HG02852 (cell line): ENCODE data around the gene NMRK2.
"Not testable (repeated sequence)": the region's sequence is repeated elsewhere in the genome, so short reads cannot be mapped to it uniquely, and the experiment has no call there.

ENCODE experiments used
- ATAC-seq: cut with Tn5 transposase; IDR thresholded peaks from one replicate; pipeline ENCODE4 v1.9.1; 2021; ENCODE audit warnings: mild to moderate bottlenecking, moderate library complexity; ENCODE audit not compliant: unreplicated experiment

Gene NMRK2

GRCh38 chr19:3936506-3937442, 3.9 kb downstream of the NMRK2 start:
- no peak for ATAC-seq

GRCh38 chr19:3938300-3938950, 5.6 kb downstream of the NMRK2 start:
- not testable (repeated sequence) for ATAC-seq

- ATAC-seq: no peak
Measured at GRCh38 chr19:3942790-3943409, 10.0 kb downstream of the NMRK2 start.

DNA sequence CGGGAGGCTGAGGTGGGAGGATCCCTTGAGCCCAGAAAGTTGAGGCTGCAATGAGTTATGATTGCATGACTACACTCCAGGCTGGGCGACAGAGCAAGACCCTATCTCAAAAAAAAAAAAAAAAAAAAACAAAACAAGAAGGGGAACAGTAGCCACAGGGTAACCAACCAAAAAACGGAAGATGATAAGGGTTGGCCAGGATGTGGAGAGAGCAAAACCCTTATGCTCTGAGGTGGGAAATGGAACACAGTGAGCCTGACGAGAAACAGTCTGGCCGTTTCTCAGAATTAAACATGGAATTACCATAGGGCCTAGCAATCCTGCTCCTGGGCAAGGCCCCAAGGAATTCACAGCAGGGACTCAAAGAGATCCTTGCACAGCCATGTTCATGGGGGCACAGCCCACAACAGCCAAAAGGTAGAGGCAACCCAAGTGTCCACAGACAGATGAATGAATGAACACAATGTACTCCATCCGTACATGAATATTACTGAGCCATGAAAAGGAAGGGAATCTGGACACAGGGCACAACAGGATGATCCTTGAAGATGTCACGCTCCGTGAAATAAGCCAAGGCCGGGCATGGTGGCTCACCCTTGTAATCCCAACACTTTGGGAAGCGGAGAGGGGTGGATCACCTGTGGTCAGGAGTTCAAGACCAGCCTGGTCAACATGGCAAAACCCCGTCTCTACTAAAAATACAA, 11.3 kb downstream of the NMRK2 start:
- no peak for ATAC-seq

DNA sequence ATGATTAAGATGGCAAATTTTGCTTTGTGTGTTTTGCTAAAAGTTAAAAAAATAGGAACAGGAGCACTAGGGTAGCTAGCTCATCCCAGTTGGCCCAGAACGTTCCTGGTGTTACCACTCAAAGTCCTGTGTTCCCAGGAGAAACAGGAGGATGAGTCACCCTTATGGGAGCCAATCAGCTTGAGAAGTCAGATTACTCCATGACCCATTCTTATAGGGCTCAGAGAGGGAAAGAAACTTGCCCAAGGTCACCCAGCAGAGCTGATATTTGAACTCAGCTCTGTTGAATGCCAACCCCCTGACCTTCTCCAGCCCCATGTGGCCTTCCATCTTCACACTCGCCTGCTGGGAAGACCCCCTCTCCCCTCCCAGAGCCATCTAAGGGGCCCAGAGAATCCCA, 13.0 kb downstream of the NMRK2 start:
- ATAC-seq: no peak

DNA sequence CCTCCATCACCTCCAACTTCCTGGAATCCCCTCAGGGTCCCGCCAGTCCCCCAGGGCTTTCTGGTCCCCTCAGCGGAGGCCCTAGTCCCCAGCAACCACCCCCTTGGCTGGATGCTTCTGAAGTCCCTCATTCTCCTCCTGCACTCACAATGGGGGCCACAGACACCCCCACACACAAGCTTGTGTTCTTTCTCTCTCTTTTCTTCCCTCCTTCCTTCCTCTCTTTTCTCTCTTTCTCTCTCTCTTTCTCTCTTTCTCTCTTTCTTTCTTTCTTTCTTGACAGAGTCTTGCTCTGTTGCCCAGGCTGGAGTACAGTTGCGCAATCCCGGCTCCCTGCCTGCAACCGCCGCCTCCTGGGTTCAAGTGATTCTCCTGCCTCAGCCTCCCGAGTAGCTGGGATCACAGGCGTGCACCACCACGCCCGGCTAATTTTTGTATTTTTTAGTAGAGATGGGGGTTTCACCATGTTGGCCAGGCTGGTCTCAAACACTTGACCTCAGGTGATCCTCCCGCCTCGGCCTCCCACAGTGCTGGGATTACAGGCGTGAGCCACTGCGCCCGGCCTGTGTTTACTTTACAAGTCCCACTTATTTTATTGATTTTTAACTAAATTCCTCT, 14.6 kb downstream of the NMRK2 start:
- ATAC-seq: not testable (repeated sequence)

DNA sequence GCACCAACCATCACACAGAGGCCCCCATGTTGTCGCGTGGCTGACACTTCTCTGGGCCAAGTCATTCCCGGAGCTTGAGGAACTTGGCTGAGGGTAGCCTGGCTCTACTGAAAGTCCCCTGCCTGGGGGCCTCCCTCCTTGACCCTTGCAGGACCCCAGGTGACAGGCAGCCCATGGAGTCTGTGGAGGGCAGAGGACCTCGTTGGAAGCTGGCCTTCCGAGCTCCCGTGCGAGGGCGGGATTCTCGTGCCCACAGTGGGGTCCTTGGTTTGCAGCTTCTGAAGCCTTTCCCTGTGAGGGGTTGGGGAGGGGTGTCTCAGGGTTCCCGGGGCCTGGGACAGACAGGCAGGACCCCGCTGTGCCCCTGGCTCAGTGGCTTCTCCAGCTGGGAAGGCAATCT, 16.4 kb downstream of the NMRK2 start:
- ATAC-seq: no peak

DNA sequence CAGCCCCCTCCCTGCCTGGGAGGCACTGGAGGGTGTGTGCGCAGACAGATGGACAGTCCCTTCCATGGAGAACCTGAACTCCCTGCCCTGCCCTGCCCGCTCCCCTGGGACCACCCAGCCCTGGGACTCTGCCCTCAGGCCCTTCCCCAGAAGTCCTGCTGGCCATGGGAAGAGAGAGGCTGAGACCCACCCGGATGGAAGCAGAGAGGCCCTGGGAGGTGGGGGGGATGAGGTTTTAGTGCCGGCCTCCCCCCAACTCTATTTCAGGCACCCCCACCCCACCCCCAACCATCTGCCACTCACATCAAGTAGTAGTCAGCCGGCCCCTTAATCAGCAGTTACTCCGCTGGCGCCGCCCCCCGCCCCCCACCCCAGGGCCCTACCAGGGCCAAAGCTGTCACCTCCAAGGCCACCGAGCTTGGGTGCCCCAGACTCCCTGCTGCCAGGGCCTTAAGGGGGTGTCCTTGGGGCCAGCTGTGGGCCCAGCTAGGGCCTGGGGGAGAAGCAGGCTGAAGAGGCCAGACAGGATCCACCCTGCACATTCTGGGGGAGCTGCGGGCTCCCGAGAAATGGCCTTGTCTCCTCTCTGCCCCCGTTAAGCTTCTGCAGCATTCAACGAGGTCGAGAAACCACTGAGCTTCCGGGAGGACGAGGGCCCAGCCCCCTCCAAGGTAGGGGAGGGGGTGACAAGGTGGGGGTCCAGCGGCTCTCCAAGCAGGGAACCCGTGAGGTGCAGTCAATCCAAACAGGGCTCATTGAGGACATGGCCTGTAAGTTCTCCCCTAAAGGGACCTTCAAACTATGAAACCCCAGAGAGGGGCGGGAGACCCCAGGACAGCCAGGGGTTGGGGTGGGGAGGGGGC, 17.4 kb downstream of the NMRK2 start:
- ATAC-seq: no peak

DNA sequence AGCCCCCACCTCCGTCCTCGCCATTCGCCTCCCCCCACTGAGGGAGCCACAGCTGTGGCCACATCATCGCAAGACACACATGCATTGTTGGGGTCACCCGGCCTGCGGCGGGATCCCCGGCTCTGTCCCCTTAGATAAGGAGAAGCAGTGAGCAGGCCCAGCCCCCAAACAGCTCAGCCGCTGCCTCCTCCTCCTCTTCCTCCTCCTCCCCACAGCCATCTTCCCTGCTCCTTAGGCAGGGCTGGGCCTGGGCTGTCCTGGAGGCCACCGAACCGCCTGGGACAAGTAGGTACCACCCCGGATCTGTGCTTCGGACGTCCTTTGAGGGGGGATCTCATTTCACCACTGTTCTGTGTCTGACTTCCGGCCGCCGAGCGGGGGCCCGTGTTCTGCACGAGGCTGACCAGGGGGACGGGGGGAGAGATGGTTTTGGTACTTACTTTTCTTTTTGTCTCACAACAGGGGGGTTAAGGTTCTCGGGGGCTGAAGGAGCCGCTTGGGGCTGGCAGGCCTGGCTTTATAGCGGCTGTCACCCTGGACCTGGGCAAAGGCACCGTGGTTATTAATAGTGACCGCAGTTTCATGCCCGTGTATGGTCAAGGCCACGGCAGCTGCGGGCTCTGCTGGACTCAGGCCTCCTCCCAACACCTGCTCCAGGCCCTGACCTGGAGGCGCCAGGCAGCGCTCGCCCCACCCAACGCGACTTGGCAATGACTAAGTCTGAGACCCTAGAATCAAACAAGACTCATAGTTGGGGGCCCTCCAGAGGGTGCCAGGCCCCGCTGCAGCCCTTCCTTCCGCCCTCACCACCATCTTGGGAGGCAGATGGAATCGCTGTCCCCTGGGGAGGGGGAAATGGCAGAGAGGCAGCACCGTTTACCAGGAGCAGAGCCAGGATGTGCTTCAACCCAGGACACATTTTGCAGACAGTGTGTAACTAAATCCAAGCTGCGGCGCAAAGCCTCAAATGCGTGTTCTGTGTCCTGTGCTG, 18.3 kb downstream of the NMRK2 start:
- no peak for ATAC-seq

- not testable (repeated sequence) for ATAC-seq
Measured at GRCh38 chr19:3952755-3953276, 19.9 kb downstream of the NMRK2 start.

- ATAC-seq: no peak
Measured at GRCh38 chr19:3954107-3954506, 21.2 kb downstream of the NMRK2 start.

DNA sequence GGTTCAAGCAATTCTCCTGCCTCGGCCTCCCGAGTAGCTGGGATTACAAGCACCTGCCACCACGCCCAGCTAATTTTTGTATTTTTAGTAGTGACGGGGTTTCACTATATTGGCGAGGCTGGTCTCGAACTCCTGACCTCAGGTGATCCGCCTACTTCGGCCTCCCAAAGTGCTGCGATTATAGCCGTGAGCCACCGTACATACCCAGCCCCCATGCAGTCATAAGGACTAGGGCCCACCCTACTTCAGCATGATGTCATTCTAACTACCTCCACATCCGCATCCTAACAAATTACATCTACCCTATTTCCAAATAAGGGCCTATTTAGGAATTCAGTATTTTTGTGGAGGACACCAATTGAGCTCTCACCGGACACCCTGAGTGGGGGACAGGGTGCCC, 22.4 kb downstream of the NMRK2 start:
- ATAC-seq: not testable (repeated sequence)

DNA sequence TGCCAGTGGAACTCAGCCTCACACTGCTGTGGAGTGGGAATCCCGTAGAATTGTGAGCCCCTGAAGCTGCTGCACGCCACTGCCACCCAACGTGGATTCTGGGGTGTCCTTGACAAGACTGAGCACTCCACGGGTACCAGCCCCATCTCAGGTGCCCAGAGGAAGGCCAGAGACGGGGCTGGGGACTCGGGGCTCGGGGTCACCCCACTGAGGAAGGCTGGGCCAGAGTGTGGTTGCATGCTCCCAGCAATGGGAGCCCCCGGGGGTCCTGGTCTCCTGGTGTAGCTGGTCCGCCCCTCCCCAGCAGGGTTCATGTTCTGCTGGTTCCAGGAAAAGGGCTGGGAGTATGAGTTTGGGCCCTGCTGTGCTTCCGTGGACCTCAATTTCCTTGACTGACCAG, 22.8 kb downstream of the NMRK2 start:
- no peak for ATAC-seq

- ATAC-seq: no peak
Measured at GRCh38 chr19:3958836-3959765, 26.2 kb downstream of the NMRK2 start.

- no peak for ATAC-seq
Measured at GRCh38 chr19:3959766-3960131, 26.9 kb downstream of the NMRK2 start.

DNA sequence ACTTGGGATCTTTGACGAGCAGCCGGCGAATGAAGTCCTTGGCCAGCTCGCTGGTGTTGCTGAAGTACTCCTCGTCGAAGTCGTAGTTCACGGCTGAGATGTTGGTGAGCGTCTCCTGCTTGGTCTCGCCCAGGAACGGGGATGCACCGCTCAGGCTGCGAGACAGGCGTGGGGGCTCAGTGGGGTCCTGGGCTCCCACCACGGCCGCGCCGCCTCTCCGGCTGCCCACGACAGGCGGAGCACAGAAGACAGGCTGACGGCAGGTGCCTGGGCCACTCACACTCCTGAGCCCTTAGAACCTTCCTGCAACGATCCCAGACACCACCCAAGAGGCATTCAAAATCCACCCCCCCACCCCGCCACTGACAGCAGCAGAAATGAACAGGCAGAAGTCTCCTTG, 28.1 kb downstream of the NMRK2 start:
- no peak for ATAC-seq
